Mesenchymal stem cell (in vitro differentiated cells and primary cell): ENCODE data around the gene SLC39A6.
A peak's percentile ranks its signal among the peaks of the same experiment; 100 is the strongest.

ENCODE experiments used
- DNase-seq: peaks from one replicate; pipeline ENCODE4 v3.0.0-alpha.2; 2013
- H2AFZ ChIP-seq: one replicate; pipeline ENCODE4 v1.6.1; 2013; ENCODE audit warnings: low read depth, mild to moderate bottlenecking, control low read depth, inconsistent platforms, low read length, moderate library complexity
- H2AK5ac ChIP-seq: 2 replicates; pipeline ENCODE4 v1.6.1; 2013; ENCODE audit warnings: low read length, moderate library complexity, mild to moderate bottlenecking, inconsistent platforms; ENCODE audit not compliant: severe bottlenecking
- H2BK120ac ChIP-seq: one replicate; pipeline ENCODE4 v1.6.1; 2013; ENCODE audit warnings: low read depth, mild to moderate bottlenecking, inconsistent platforms, low read length, moderate library complexity
- H2BK12ac ChIP-seq, 2 experiments: one replicate each; pipeline ENCODE4 v1.6.1; 2013; ENCODE audit warnings: inconsistent platforms in 2 of 2, low read length in 2 of 2, mild to moderate bottlenecking in 2 of 2, moderate library complexity in 2 of 2, control low read depth in 1 of 2
- H2BK15ac ChIP-seq: one replicate; pipeline ENCODE4 v1.6.1; 2013; ENCODE audit warnings: mild to moderate bottlenecking, low read depth, inconsistent platforms; ENCODE audit not compliant: poor library complexity, severe bottlenecking
- H2BK5ac ChIP-seq: 2 replicates; pipeline ENCODE4 v1.6.1; 2013; ENCODE audit warnings: low read depth, mild to moderate bottlenecking, low read length, control low read depth, inconsistent platforms; ENCODE audit not compliant: poor library complexity, severe bottlenecking
- H3K14ac ChIP-seq, 2 experiments: one replicate each; pipeline ENCODE4 v1.6.1; 2013; ENCODE audit warnings: inconsistent platforms in 2 of 2, low read length in 2 of 2, control low read depth in 1 of 2, mild to moderate bottlenecking in 1 of 2, moderate library complexity in 1 of 2
- H3K18ac ChIP-seq, 2 experiments: one replicate each; pipeline ENCODE4 v1.6.1; 2013; ENCODE audit warnings: inconsistent platforms in 2 of 2, low read length in 2 of 2, control low read depth in 1 of 2, low read depth in 1 of 2, mild to moderate bottlenecking in 1 of 2
- H3K23ac ChIP-seq, 2 experiments: one replicate each; pipeline ENCODE4 v1.6.1; 2013; ENCODE audit warnings: inconsistent platforms in 2 of 2, low read length in 2 of 2, mild to moderate bottlenecking in 2 of 2, moderate library complexity in 2 of 2, control low read depth in 1 of 2
- H3K27ac ChIP-seq: 2 replicates; pipeline ENCODE4 v1.5.1; 2013; ENCODE audit warnings: mild to moderate bottlenecking, moderate library complexity, low read length, control low read depth, inconsistent platforms; ENCODE audit not compliant: poor library complexity, severe bottlenecking
- H3K27me3 ChIP-seq, 2 experiments: 2 replicates each; pipeline versions ENCODE4 v1.6.1 to v1.7.0; 2013; ENCODE audit warnings: low read length in 2 of 2, mild to moderate bottlenecking in 2 of 2, moderate library complexity in 2 of 2, control low read depth in 1 of 2, inconsistent platforms in 1 of 2; ENCODE audit not compliant: control insufficient read depth in 1 of 2, insufficient read depth in 1 of 2
- H3K36me3 ChIP-seq, 2 experiments: 2 replicates each; pipeline versions ENCODE4 v1.6.1 to v1.7.0; 2013; ENCODE audit warnings: low read length in 2 of 2, control low read depth in 1 of 2, inconsistent platforms in 1 of 2, low read depth in 1 of 2, mild to moderate bottlenecking in 1 of 2; ENCODE audit not compliant: insufficient read depth in 2 of 2, control insufficient read depth in 1 of 2
- H3K4ac ChIP-seq, 2 experiments: one replicate each; pipeline ENCODE4 v1.6.1; 2013; ENCODE audit warnings: inconsistent platforms in 2 of 2, low read length in 2 of 2, mild to moderate bottlenecking in 2 of 2, moderate library complexity in 2 of 2, control low read depth in 1 of 2, low read depth in 1 of 2
- H3K4me1 ChIP-seq: 2 replicates; pipeline ENCODE4 v1.6.1; 2013; ENCODE audit warnings: low read depth, low read length, control low read depth; ENCODE audit not compliant: control insufficient read depth, insufficient read depth
- H3K4me2 ChIP-seq: 2 replicates; pipeline ENCODE4 v1.6.1; 2013; ENCODE audit warnings: low read length, mild to moderate bottlenecking, inconsistent platforms; ENCODE audit not compliant: poor library complexity, severe bottlenecking
- H3K4me3 ChIP-seq, 2 experiments: 2 replicates each; pipeline versions ENCODE4 v1.5.1 to v1.7.0; 2013; ENCODE audit warnings: low read length in 2 of 2, mild to moderate bottlenecking in 2 of 2, control low read depth in 1 of 2, low read depth in 1 of 2; ENCODE audit not compliant: insufficient read depth in 1 of 2
- H3K79me1 ChIP-seq: replicated peaks from 2 replicates; pipeline ENCODE4 v1.6.1; 2013; ENCODE audit warnings: mild to moderate bottlenecking, control low read depth, low read length, inconsistent platforms; ENCODE audit not compliant: poor library complexity, severe bottlenecking
- H3K9ac ChIP-seq: 2 replicates; pipeline ENCODE4 v1.7.0; 2013; ENCODE audit warnings: mild to moderate bottlenecking, low read length, moderate library complexity
- H3K9me3 ChIP-seq: 2 replicates; pipeline ENCODE4 v1.7.0; 2013; ENCODE audit warnings: mild to moderate bottlenecking, low read length; ENCODE audit not compliant: control insufficient read depth
- H4K8ac ChIP-seq: one replicate; pipeline ENCODE4 v1.6.1; 2013; ENCODE audit warnings: inconsistent platforms, mild to moderate bottlenecking, low read length, moderate library complexity
- H4K91ac ChIP-seq: one replicate; pipeline ENCODE4 v1.6.1; 2013; ENCODE audit warnings: mild to moderate bottlenecking, low read length, inconsistent platforms
- WGBS: methylation state at CpG from one replicate; pipeline ENCODE4 v1.1.7; 2013; ENCODE audit warnings: mixed read lengths; 5-methylcytosine and 5-hydroxymethylcytosine counted together

The SLC39A6 gene

GRCh38 chr18:36141576-36141975 is 12.4 kb upstream of the SLC39A6 start:
- no peak overlapping the region for H2AK5ac ChIP-seq
- no peak overlapping the region for H2BK12ac ChIP-seq
- DNase-seq = no peak
- no peak overlapping the region for H3K4me3 ChIP-seq
- no peak overlapping the region for H2BK15ac ChIP-seq
- H4K8ac ChIP-seq = no peak overlapping the region
- H3K79me1 ChIP-seq = peaks cover 22% of the 10 kb centered on the region
- no peak overlapping the region for H2AFZ ChIP-seq
- H3K23ac ChIP-seq = no peak overlapping the region
- H2BK5ac ChIP-seq = no peak overlapping the region
- H3K14ac ChIP-seq = no peak overlapping the region
- H3K9ac ChIP-seq = no peak overlapping the region
- H3K4ac ChIP-seq = no peak overlapping the region
- H4K91ac ChIP-seq = no peak overlapping the region
- H3K27ac ChIP-seq = no peak overlapping the region
- H3K27me3 ChIP-seq = no peaks in the 10 kb centered on the region
- H2BK120ac ChIP-seq = no peak overlapping the region
- H3K36me3 ChIP-seq = peaks cover 23 to 95% of the 10 kb centered on the region in 2 experiments
- peaks cover 2% of the 10 kb centered on the region for H3K4me1 ChIP-seq
- no peak overlapping the region for H3K18ac ChIP-seq
- H3K4me2 ChIP-seq = no peak overlapping the region
- H3K9me3 ChIP-seq = no peaks in the 10 kb centered on the region
- WGBS = 100% methylated on average over 1 of the region's 4 CpGs

- no peak overlapping the region for H3K4ac ChIP-seq
- H2BK5ac ChIP-seq = no peak overlapping the region
- no peak overlapping the region for H3K18ac ChIP-seq
- no peak overlapping the region for H2BK12ac ChIP-seq
- H3K23ac ChIP-seq = no peak overlapping the region
- no peak overlapping the region for H4K8ac ChIP-seq
- H3K9me3 ChIP-seq = no peaks in the 10 kb centered on the region
- no peak overlapping the region for H2AK5ac ChIP-seq
- H3K27me3 ChIP-seq = no peaks in the 10 kb centered on the region
- H2AFZ ChIP-seq = no peak overlapping the region
- peaks cover 2% of the 10 kb centered on the region for H3K4me1 ChIP-seq
- H3K4me2 ChIP-seq = no peak overlapping the region
- H2BK15ac ChIP-seq = no peak overlapping the region
- H4K91ac ChIP-seq = no peak overlapping the region
- DNase-seq = no peak
- H3K79me1 ChIP-seq = peaks cover 18% of the 10 kb centered on the region
- WGBS = 96% methylated on average over 5 of the region's 5 CpGs
- no peak overlapping the region for H2BK120ac ChIP-seq
- no peak overlapping the region for H3K14ac ChIP-seq
- H3K36me3 ChIP-seq = peaks cover 25 to 92% of the 10 kb centered on the region in 2 experiments
- no peak overlapping the region for H3K9ac ChIP-seq
- H3K4me3 ChIP-seq = no peak overlapping the region
- no peak overlapping the region for H3K27ac ChIP-seq
Observed at GRCh38 chr18:36139245-36139644, 10.1 kb upstream of the SLC39A6 start.

- H3K79me1 ChIP-seq = peaks cover 12% of the 10 kb centered on the region
- DNase-seq = no peak
- no peak overlapping the region for H2AFZ ChIP-seq
- no peaks in the 10 kb centered on the region for H3K27me3 ChIP-seq
- H2BK15ac ChIP-seq = no peak overlapping the region
- no peak overlapping the region for H2BK5ac ChIP-seq
- H3K14ac ChIP-seq = no peak overlapping the region
- H3K4me2 ChIP-seq = no peak overlapping the region
- H3K4me3 ChIP-seq = no peak overlapping the region
- H4K91ac ChIP-seq = no peak overlapping the region
- no peak overlapping the region for H4K8ac ChIP-seq
- no peak overlapping the region for H3K4ac ChIP-seq
- H3K9me3 ChIP-seq = no peaks in the 10 kb centered on the region
- H2AK5ac ChIP-seq = no peak overlapping the region
- H3K9ac ChIP-seq = peak overlapping the region; percentile 25
- no peak overlapping the region for H3K27ac ChIP-seq
- H3K18ac ChIP-seq = no peak overlapping the region
- no peak overlapping the region for H2BK120ac ChIP-seq
- H3K4me1 ChIP-seq = peaks cover 17% of the 10 kb centered on the region
- WGBS = no CpG with 5 or more reads among the region's 1 CpG
- peaks cover 16 to 60% of the 10 kb centered on the region in 2 experiments for H3K36me3 ChIP-seq
- no peak overlapping the region for H3K23ac ChIP-seq
- no peak overlapping the region for H2BK12ac ChIP-seq
Observed at GRCh38 chr18:36135264-36135663, 6.1 kb upstream of the SLC39A6 start.

- no peak overlapping the region for H2AK5ac ChIP-seq
Observed at GRCh38 chr18:36132756-36133155, 3.6 kb upstream of the SLC39A6 start.

More at GRCh38 chr18:36132756-36133155, 3.6 kb upstream of the SLC39A6 start:
- no peak overlapping the region for H4K91ac ChIP-seq
- H3K4me3 ChIP-seq = no peak overlapping the region
- H3K4me2 ChIP-seq = no peak overlapping the region
- no peak overlapping the region for H3K18ac ChIP-seq
- H3K36me3 ChIP-seq = peaks cover 5 to 36% of the 10 kb centered on the region in 2 experiments
- no peak overlapping the region for H4K8ac ChIP-seq
- no peaks in the 10 kb centered on the region for H3K27me3 ChIP-seq
- H2BK120ac ChIP-seq = no peak overlapping the region
- H3K27ac ChIP-seq = no peak overlapping the region
- no peak overlapping the region for H3K23ac ChIP-seq
- H3K9me3 ChIP-seq = no peaks in the 10 kb centered on the region
- no peak overlapping the region for H3K9ac ChIP-seq
- H3K4ac ChIP-seq = no peak overlapping the region
- H3K79me1 ChIP-seq = peaks cover 4% of the 10 kb centered on the region
- H3K14ac ChIP-seq = no peak overlapping the region
- H2BK12ac ChIP-seq = no peak overlapping the region
- DNase-seq = no peak
- 89% methylated on average over 2 of the region's 3 CpGs for WGBS
- H3K4me1 ChIP-seq = peaks cover 17% of the 10 kb centered on the region
- no peak overlapping the region for H2AFZ ChIP-seq
- H2BK5ac ChIP-seq = no peak overlapping the region
- H2BK15ac ChIP-seq = no peak overlapping the region
